Eye (tissue), 1 donor: Measurements from ENCODE around the gene KDM3A.
A peak's percentile ranks its signal among the peaks of the same experiment; 100 is the strongest.

Source experiments
- DNase-seq: peaks from one replicate; pipeline ENCODE4 v3.0.0-alpha.2; 2015

The KDM3A gene

DNA sequence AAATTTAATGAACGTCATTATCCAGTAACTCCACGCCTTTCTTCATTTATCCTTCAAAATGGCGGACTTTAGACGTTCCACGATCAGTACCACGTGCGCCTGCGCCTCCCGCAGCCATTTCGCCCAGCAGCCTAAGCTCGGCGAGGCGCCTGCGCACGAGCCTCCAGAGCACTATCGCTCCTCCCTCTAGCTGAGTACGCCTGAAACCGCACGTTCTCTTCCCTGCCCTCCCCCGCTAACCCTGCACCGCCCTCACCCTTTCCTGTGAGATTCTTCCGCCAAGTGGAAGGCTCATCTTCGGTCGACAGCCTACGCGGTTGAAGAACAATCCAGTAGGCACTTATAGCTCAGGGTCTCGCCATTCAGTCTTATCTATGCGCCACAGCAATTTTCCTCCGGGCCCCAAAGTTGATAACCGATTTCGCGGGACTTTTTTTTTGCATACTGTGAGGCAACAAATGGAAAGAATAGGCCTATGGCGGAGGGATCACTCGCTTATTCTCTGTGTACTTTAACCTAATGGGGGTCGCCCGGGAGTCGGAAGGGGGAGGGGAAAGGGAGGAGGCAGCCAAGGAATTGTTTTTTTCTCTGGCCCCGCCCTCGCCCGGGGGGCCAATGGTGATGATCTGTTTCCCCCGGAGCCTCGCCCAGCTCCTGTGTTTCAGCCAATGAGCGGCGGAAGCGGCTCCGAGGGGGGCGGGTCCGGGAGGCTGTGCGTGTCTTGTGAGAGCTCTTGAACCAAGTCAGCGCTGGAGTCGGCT, at the start of gene KDM3A:
Gene KDM3A (plus strand): TSS at position 741 of the 761 bp plus-strand sequence. CDS start 677 bp downstream, outside the sequence.
- DNase-seq = peak; percentile 100

GRCh38 chr2:86392873-86393518, 48.2 kb upstream of the KDM3A start:
- DNase-seq = no peak

- peak; percentile 14 for DNase-seq
Measured at GRCh38 chr2:86393521-86394491, 47.4 kb upstream of the KDM3A start.

DNA sequence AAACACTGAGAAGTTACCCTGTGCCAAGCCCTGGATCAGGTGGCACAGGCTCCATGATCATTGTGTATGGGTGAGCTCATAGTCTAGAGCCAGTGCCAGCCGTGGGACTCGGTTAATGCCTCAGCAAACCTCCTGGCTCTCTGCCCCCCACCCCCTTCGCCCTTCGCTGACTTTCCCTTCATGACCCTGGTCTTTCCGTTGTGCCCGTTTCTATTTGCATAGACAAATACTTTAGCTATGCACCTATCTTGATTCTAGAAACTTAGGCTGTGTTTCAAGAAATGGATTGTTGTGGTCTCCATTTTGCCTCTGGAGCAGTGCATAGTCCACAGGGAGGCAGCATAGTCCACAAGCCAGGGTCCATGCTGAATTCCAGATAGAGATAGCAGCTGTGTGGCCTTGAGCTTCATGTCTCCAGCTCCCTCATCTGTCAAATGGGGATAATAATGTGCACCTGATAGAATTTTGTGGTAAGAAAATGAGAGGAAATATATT, 44.8 kb upstream of the KDM3A start:
- DNase-seq = peak; percentile 28

- no peak for DNase-seq
Measured at GRCh38 chr2:86397986-86398385, 43.2 kb upstream of the KDM3A start.

GRCh38 chr2:86398500-86399474, 42.4 kb upstream of the KDM3A start:
- no peak for DNase-seq

DNA sequence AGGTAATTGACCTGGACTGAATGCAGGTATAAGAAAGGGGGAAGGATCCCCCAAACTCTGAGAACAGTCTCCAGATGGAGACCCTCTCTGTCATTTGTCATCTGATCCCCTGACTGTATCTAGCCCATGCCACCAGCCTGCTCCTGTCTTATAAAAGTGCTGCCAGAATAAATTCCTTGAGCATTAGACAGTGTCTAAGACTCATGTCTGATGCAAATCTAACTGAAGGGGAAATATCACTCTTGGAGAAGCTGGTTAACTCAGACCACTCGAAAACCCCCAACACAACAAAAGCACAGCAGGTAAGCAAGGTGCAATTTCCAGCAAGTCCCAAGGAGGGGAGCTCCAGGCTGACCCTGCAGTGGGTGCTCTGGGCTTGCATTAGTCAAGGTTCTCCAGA, 40.9 kb upstream of the KDM3A start:
- no peak for DNase-seq

- DNase-seq = no peak
Measured at GRCh38 chr2:86410581-86410980, 30.6 kb upstream of the KDM3A start.

DNA sequence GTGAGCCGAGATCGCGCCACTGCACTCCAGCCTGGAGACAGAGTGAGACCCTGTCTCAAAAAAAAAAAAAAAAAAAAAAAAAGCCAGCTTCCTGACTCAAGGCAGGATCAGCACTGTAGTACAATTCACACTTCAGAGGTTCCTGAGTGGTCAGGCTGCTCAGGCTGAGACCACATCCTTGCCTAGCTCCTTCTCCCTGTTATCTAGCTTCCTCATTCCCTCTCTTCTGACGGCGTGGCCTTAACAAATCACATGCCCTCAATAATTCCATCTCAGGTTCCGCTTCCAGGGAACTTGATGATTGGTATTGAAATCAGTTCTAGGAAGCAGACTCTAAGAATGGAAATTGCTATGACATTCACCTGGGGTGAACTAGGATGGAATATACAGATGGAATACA, 29.8 kb upstream of the KDM3A start:
- DNase-seq = no peak

GRCh38 chr2:86412007-86412406, 29.2 kb upstream of the KDM3A start:
- no peak for DNase-seq

DNA sequence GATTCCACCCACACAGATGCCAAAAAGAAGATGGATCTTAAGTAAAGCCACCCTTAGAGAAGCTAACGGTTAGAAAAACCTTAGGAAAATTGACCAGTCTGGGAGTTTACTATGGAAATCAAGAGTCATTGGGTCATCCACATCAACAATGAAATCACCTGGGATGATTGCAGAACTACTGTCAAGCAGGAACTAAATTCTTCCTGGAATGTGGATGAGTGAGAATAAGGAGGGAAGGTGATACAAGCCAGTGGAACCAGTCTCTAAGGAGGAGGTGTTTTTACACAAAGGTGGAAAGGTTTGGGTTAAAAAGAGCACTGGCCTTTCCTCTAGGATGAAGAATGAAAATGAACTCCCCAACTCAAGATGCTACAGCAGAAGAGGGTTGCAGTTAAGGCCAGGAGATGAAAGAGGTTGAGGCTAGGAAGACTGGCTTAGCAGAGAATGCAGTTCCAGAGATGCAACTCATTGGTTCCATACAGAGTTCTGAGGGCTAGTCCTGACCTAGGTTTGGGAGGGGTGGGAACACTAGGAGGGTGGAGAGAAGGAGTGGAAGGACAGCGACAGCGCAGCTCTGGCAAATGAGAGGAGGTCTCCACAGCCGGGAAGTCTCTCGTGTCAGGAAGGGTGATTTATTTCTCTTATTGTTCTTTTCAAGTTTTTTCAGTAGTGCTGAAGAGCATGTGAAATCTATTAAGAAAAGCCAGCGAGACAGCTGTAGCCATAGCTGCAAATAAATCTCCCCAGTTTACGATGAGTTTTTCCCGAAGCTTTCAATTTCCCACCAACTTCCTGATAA, 27.7 kb upstream of the KDM3A start:
- peak; percentile 42 for DNase-seq

DNA sequence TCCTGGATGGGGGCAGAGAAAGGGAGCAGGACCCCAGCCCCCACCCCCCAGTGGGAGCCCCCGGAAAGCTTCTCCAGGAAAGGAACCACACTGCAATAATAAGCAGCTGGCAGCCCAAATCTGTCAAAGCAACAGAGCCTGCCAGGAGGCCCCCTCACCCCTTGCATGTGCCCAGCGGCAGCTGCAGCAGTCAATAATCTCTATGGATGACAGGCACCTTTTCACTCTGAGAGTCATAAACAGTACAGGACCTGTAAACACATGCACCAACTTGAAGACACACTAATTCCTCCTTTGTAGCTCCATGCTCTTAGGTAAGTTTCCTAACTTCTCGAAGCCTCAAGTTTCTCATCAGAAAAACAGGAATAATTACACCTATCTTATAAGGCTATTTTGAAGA, 26.2 kb upstream of the KDM3A start:
- DNase-seq = peak; percentile 66

DNA sequence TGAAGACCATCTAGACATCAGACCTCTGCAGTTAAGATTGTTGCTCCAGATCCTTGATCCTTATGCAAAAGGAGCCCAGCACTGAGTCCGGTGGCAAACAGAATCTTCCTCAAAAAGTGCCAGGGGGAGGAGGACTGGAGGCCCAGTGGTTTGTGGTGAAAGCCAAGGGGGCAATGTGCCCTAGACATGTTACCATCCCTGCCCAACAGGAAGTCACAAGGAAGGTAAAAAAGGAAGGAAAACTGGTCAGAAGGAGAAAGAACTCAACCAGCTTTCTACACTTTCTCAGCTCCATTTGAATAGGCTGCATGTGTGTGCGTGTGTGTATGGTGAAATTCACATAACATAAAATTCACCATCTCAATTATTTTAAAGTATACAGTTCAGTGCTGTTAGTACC, 25.0 kb upstream of the KDM3A start:
- DNase-seq = no peak

GRCh38 chr2:86417961-86418360, 23.2 kb upstream of the KDM3A start:
- no peak for DNase-seq

- no peak for DNase-seq
Measured at GRCh38 chr2:86420913-86421312, 20.3 kb upstream of the KDM3A start.

DNA sequence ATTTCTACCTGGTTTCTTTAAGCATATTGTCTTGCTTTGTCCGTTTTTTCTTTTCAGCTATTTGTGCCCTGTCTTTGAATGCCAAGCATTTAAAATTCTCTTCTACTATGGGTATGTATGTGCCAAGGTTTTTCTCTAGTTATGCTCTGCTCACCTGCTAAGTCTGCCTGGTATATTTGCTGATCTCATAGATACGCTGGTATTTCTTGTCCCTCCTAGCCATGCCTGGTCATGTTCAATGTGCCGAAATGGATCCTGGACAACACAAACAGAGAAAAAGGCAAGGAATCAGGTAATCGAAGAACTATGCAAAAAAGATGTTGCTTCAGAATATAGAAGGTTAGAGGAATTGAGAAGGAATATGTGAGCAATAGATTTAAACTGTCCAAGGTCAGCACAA, 14.9 kb upstream of the KDM3A start:
- DNase-seq = no peak

DNA sequence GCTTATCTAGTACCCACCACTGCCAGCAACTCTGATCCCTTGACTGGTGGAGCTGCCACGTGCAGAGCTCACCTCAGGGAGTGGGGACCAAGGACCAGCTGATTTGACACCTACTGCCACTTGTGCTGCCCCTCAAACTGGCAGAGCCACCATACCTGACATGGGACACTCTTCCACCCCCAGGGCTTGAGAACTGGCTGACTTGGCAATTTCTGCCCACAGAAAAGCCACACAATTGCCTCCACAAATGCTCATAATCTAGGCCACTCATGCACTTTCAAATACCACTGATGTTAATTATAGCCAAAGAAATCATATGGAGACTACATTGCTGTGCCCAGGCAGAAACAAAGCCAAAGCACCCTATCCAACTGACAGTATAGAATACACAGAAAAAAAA, 11.8 kb upstream of the KDM3A start:
- no peak for DNase-seq

DNA sequence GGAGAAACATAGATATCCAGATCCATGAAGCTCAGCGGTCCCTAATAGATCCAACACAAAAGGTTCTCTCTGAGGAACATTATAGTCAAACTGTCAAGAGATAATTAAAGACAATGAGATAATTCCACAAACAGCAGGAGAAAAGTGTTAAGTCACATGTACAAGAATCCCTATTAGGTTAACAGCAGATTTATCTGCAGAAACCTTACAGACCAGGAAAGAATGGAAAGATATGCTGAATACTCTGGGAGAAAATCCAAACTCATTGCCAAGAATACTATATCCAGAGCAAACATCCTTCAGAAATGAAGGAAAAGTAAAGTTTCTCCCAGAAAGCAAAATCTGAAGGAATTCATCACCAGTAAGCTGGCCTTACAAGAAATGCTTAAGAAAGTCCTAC, 10.8 kb upstream of the KDM3A start:
- no peak for DNase-seq

DNA sequence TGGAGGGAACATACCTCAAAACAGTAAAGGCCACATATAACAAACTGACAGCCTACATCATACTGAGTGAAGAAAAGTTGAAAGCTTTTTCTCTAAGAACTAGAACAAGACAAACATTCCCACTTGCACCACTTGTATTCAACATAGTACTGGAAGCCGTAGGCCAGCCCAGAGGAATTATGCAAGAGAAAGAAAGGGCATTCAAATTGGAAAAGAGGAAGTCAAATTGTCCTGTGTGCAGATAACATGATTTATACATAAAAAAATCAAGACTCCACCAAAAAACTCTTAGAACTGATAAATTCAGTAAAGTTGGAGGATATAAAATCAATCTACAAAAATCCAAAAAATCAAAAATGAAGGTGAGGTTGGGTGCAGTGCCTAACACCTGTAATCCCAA, 8.0 kb upstream of the KDM3A start:
- DNase-seq = no peak

- DNase-seq = no peak
Measured at GRCh38 chr2:86434290-86434689, 6.9 kb upstream of the KDM3A start.

GRCh38 chr2:86435531-86435930, 5.6 kb upstream of the KDM3A start:
- no peak for DNase-seq
